GM19468 (cell line): ENCODE data around the gene MESD.

Source experiments
- ATAC-seq: cut with Tn5 transposase; IDR thresholded peaks from one replicate; pipeline ENCODE4 v1.9.1; 2021; ENCODE audit warnings: mild to moderate bottlenecking, moderate library complexity, moderate number of reproducible peaks; ENCODE audit not compliant: unreplicated experiment; ENCODE audit errors: extremely low read depth

The MESD gene

DNA sequence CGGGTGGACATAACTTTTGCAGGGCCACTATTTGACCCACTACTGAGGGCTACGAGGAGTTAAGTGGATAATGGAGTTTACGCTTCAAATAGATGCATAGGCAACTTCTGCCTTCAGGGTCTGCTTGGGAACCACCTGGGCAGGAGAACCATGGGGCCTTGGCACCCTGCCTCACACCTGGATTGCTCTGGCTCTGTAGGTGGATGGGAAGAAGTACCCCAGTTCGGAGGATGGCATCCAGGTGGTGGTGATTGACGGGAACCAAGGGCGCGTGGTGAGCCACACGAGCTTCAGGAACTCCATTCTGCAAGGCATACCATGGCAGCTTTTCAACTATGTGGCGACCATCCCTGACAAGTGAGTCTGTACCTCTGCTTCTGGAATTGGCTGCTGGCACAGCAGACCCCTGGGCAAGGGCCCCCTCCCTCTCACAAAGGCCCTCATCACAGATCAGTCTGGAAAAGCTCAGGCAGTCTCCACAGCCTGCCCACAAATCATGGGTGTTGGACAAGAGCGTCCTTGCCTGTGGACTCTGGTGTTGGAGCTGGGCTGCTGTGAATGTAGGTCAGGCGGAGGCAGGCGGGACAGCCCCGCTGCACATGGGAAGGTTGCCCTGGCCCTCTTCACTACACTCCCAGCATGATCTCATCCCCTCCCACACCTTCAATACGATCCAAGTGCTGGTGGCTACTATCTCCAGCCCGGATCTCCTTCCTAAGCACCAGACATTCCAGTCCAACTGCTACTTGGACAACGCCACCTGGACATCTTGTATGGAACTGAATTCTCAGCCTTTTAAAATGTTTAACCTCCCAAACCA is 46.7 kb downstream of the MESD start:
- no peak for ATAC-seq

DNA sequence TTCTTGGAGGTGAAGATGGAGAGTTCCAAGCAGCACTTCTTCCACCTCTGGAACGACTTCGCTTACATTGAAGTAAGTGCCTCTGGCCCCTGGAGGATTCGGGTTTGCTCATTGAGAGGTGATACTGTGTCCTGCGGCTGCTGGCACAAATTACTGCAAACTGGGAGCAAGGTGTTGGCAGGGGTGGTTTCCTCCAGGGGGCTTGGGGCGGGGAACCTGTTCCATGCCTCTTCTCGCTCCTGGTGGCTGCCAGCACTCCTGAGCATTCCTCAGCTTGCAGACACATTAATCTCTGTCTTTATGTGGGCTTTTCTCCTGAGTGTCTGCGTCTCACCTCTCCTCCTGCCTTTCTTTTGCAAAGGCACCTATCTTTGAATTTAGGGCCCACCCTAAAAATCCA is 47.4 kb downstream of the MESD start:
- no peak for ATAC-seq

DNA sequence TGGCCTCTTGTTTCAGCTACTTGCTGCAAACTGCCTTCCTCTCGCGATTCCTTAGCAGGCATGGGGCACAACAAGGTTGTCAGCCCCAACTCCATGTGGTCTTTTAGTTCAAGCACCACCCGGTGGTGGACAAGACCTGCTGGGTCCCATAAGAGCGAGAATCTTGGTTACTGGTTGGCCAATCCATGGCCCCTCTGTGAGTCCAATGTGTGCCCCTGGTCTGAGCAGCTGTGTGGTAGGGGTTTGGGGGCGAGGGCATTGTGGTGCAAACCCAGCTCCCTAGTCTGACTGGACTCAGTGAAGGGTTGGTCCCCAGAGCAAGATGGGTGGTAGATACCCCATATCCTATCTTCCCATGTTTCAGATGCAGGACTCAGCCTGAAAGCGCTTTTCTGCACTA is 48.8 kb downstream of the MESD start:
- ATAC-seq: no peak

- no peak for ATAC-seq
Measured at GRCh38 chr15:80940331-80940730, 49.3 kb downstream of the MESD start.

DNA sequence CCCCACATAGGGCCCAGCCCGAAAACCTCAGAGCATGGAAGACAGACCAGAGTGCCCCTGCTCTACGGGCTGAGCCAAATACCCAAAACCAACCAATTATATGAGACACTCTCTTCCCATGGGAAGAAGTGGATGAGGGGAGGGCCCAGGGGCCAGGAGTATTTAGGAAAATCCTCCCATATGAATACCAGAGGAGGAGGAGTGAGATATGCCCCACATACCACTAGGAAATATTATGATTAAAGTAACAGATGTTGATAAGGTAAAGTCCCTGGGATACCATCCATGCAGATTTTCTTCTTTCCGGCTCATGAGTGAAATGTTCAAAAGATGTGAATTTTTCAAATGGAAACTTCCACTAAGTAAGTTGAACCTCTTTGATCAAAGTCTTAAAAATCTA is 50.4 kb downstream of the MESD start:
- ATAC-seq: no peak

- ATAC-seq: no peak
Measured at GRCh38 chr15:80937718-80938117, 51.9 kb downstream of the MESD start.

DNA sequence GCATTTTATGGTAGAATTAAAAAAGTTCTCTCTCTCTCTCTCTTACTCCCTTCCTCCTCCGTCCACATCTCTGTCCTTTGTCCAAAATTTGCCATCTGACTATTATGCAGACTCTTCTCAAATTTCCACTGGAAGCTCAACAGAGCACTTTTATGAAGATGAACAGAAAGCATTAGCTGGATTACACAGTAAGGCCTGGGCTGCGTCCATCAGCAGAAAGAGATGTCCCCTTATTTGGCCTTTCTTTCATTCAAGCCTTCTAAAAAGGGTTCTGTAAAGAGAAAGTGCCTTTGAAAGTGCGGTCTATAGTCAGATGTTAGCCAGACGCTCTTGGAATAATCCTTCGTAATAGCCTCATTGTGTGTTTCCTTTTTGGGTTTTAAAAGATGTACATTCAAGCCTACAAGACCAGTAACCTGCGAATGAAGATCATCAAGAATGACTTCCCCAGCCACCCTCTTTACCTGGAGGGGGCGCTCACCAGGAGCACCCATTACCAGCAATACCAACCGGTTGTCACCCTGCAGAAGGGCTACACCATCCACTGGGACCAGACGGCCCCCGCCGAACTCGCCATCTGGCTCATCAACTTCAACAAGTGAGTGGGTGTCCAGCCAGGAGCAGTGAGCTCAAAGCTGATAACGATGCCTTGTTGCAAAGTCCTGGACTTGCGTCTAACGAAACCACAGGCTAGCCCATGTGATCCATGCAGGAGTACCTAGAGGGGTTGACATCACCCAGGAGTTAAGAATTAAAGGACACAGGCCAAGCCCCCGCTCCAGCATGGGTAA is 53.1 kb downstream of the MESD start:
- no peak for ATAC-seq

DNA sequence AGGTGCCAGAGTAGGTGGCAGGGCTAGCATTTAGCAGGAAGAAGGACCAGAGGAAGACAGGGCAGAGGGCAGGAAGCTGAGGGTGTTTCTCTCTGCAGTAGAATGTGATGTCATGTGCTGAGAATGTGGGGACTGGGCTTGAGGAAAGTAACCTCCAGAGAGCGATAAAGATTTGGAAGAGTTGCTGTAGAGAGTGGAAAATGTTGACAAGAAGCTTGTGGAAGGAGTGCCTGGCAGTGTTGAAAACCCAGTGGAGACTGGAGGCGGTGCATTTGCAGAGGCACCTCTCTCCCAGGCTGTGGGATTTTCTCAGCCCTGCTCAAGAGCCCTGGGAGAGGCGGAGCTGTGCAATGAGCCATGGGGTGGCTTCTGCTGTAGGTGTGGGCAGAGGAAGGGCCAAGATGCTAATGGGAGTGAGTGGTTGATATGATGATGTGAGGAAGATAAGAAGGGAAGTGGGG is 54.8 kb downstream of the MESD start:
- ATAC-seq: no peak

DNA sequence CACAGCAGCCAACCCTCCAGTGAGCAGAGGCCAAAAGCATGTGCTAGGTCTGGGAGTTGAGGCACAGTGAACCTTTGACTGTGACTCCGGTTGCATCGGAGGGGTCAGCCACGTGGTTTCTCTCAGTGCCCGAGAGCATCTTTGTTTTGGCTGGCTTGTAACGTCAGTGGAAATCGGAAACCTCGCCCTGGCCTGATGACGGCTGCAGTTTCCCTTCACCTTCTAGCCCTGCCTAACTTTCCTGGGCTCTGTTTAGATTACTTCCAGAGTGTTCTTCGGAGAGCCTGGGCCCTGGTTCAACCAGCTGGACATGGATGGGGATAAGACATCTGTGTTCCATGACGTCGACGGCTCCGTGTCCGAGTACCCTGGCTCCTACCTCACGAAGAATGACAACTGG is 56.6 kb downstream of the MESD start:
- no peak for ATAC-seq

DNA sequence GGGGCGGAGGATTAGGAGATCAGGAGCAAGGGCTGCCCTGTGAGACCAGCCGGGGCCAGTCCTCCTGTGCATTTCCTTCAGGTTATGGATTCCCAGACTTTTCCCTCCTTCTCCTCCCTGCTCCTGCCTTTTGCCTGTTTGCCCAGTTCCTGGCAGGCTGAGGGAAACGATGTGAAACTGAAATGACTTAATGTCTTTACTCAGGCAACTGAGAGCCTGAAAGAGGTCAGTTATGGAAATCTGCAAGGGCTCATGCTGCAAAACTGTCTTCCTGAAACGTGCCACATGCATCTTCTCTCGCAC is 57.2 kb downstream of the MESD start:
- no peak for ATAC-seq

- ATAC-seq: no peak
Measured at GRCh38 chr15:80931721-80932512, 57.7 kb downstream of the MESD start.

DNA sequence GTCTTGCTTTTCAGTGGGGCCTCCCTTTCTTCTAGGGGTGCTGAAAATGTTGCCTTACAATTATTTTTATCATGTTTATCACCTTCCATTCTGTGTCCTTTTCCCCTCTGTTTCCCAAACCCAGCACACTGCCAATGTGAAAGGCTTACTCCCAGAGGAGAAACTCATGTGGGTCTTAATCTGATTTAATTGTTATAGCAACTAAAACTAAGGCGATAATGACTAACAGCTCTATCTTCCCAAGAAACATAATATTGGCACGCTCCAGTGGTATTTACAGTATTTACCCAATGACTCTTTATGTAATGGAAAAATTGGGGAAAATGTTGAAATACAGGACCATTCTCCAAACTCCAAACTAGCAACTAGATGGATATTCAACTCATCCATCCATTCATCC is 58.4 kb downstream of the MESD start:
- no peak for ATAC-seq

GRCh38 chr15:80929689-80930088 is 59.9 kb downstream of the MESD start:
- ATAC-seq: no peak

- no peak for ATAC-seq
Measured at GRCh38 chr15:80929225-80929624, 60.4 kb downstream of the MESD start.

DNA sequence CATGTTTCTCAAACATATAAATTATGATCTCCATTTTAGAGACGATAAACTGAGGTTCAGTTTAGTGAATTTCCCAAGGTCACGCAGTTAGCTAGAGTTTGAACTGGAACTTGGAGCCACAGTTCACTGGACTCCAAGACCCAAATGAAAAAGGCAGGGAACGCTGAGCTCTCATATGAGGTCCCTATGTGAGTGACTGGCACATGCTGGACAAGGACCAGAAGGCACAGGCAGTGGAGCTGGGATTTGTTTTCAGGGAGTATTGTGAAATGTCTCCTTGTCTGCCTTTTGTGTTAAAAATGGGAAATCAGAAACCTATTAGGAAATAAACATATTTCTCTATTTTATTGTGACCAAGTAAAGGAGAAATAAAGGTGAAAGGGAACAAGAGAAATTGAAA is 63.5 kb downstream of the MESD start:
- no peak for ATAC-seq

DNA sequence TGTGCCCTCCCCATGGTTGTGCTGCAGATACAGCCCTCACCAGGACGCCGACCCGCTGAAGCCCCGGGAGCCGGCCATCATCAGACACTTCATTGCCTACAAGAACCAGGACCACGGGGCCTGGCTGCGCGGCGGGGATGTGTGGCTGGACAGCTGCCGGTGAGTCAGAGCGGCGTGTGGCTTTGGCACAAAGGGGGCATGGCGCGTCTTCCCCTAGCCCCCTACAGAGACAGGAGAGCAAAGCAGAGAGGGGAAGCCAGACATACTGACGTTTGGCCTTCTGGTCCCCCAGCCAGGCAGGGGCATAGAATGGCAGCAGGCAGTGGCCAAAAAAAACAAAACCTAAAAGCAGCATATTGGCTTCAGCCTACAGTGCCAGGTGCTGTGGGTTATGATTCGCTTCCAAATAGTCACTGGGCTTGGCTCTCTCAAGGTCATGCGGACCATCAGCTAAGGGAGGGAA is 64.0 kb downstream of the MESD start:
- no peak for ATAC-seq

- no peak for ATAC-seq
Measured at GRCh38 chr15:80924278-80924677, 65.3 kb downstream of the MESD start.

DNA sequence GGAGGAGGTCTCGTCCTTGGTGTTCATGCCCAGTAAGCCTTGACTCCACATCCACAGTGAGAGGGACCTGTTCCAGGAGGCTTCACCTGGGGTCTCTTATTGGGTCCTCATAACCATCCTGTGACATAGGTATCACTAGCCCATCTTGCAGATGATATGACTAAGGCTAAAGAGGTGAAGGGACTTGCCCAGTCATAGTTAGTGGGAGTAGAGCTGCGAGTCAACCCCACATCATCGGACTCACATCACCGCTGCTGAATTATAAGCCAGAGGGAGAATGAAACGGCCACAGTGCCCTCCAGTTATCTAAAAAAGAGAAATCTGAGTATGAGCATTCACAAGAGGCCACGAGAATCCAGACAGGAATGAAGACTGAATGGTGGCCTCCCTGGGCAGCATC is 66.0 kb downstream of the MESD start:
- no peak for ATAC-seq

DNA sequence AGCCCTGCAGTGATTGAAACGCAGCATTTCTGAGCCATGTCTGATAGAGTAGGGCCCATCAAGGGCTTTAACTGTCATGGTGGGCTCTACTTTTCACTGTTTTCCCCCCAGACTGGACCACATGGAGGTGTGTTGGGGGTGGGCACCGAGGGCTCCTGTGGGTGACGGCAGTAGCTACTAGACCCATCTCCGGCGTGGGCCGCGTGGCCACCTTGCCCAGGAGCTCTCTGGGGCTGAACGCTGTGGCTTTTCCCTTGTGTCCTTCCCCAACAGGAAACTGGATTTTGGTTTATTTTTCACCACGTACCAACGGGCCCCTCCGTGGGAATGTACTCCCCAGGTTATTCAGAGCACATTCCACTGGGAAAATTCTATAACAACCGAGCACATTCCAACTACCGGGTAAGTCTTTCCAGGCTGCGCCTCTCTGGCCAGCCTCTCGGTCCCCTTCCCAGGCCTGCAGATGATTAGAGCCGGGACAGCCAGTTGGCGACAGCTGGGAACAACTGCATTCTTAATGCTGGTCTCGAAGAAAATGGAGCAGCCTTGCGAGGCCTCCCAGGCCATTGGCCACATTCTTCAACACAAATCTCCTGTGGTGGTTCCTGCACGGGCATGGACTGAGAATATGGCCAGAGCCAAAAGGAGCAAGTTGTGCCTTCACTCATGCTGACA is 67.7 kb downstream of the MESD start:
- ATAC-seq: no peak

GRCh38 chr15:80920271-80920699 is 69.3 kb downstream of the MESD start:
- ATAC-seq: no peak
